Dermis microvascular lymphatic vessel endothelial cell (primary cell): ENCODE data around the gene ZNF683. TPM values are rescaled to one million over a fixed set of nuclear protein-coding genes. Genes with fewer than 3 reads are reported as not detected.
"Not testable (repeated sequence)": the region's sequence is repeated elsewhere in the genome, so short reads cannot be mapped to it uniquely, and the experiment has no call there.

Source experiments
- DNase-seq, 2 donors: peaks; one replicate each; pipeline versions ENCODE4 v3.0.0 to v3.0.0-alpha.2; 2010; ENCODE audit warnings: low read depth in 2 of 2
- total RNA-seq: library from RNA; depleted of rRNA; stranded (reverse); fragments of >200 nt; gene quantifications from 2 replicates; pipeline ENCODE4 v1.2.1, GENCODE V29; 2014

The ZNF683 gene
- total RNA-seq, 1 donor from 2014 or later: not detected

DNA sequence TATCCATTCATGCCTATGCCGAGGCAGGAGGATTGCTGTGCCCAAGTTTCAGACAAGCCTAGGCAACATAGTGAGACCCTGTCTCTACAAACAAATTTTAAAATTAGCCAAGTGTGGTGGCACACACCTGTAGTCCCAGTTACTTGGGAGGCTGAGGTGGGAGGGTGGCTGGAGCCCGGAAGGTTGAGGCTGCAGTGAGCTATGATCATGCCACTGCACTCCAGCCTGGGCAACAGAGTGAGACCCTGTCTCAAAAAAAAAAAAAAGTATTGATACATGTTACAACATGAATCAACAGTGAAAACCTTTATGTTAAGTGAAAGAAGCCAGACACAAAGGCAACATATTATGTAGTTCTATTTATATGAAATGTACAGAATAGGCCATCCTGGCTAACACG lies 12.5 kb upstream of the ZNF683 start:
- DNase-seq: not testable (repeated sequence)

DNA sequence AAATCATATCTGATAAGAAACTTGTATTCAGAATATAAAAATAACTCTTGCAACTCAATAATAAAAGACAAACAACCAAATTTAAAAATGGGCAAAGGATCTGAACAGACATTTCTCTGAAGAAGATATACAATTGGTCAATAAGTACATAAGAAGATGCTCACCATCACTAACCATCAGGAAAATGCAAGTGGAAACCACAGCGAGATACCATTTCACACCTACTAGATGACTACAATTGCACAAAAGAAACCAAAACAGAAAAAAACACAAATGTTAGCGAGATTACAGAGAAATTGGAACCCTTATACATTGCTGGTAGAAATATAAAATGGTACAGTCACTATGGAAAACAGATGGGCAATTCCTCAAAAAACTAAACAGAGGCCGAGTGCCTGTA lies 11.5 kb upstream of the ZNF683 start:
- DNase-seq: no peak

DNA sequence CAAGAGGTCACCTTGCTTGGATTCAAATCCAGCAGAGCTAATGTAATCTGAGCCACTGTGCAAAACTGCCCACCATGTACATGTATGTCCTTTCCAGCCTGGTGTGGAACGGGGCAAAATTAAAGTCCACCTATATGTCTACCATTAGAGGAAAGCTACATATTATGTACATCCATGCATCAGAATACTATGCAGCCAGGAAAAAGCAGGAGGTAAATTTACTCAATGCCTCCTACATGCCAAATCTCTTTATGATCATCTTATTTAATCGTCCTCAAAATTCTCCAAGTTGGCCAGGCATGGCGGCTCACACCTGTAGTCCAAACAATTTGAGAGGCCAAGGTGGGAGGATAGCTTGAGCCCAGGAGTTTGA lies 6.3 kb upstream of the ZNF683 start:
- no peak for DNase-seq

DNA sequence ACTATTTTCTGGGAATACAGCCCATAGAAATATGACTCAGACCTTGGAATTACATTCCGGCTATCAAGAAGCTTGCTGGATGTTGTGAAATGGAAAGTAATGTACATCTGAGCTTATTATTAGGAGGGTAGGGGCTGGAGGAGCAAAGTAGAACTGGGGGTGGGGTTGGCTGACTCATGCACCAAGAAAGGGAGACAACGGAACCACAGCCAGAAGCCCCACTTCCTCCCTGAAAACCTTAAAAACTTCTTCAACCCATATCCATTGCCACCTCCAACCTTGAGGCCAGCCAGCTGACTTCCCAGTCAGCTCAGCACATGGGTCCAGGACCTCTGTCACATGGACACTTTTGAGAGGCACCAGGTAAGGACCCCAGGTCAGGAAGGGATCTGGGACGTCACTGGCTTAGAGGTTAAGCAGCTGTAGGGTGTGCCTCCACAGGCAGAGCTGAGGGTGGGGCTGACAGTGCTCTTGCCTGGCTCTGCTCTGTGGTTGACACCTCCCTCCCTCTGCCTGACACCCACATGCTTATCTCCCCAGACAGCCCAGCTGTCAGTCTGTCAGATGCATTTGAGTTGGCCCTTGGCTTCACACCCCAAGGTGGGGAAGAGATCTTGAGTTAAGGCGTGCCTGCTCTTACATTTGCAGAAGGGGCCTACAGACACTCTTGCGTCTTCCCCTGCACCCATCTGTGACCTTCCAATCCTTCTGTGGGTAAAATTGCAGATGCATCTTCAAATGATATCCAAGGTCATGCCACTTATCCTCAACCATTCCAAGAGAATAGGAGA lies 5.7 kb upstream of the ZNF683 start:
- DNase-seq: peak in 1 of 2 donors; percentile 65

DNA sequence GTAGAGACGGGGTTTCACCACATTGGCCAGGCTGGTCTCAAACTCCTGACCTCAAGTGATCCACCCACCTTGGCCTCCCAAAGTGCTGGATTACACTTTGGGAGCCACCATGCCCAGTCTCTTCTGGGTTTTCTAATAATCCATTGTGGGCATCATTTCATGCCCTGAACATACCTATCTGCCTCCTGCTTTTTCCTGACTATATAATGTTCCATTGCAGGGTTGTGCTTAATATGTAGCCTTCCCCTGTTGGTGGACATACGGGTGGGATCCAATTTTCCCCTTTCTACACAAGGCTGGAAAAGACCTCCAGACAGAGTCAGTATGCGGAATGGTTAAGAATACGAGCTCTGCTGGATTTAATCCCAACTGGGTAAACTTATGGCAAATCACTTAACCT lies 3.5 kb upstream of the ZNF683 start:
- DNase-seq: no peak

DNA sequence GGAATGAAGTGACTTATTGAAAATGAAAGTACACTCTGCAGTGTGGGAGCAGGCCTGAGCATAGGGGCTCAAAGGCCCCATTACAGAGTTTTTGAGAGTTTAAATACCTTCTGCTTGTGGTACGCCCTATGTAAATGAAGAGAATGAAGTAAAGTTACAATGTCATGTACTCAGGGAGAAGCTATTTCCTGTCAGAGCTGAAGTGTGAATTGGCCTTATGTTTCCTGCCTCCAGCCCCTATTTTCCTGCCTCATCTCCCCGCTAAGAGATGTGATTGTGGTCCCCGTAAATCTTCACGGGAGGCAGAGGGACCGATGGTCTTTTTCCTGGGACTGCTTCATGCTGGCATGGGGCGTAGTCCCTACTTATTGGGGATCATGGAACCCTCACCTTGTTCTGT lies 2.5 kb upstream of the ZNF683 start:
- DNase-seq: peak in 1 of 2 donors; percentile 42

DNA sequence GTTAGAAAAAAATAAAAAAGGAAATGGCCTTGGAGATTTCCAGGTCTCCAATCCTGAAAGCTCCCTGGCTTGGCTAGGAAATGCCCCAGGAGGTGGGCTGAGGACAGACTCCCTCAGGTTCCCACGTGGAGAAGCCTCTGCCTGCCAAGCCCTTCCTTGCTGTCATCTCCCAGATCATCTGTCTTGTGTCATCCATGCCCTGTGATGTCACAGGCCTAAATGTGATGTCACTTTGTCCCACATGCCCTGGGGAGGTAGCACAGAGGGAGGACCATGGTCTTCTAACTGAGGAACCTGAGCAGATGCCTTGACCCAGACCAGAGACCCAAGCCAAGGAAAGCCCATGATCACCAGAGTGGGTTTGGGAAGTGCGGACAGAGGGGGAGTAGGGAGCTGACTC lies 1.8 kb upstream of the ZNF683 start:
- DNase-seq: not testable (repeated sequence)

DNA sequence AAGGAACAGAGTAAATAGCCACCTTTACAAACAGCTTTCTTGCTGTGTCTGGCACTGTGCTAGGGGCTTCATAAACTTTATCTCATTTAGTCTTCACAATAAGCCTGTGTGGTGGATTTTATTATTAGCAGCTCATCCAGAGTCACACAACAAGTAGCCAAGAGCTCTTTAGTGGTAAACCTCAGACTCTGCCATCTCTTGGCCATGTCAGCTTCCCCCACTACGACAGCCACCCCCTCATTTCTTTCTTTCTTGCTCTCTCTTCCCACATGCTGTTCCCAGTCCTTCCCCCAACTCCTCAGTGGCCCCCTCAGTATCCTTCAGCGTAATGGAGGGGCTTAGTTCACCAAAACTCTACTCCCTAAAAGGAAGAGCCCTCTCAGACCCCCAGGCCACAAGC lies 1.2 kb upstream of the ZNF683 start:
- no peak for DNase-seq

DNA sequence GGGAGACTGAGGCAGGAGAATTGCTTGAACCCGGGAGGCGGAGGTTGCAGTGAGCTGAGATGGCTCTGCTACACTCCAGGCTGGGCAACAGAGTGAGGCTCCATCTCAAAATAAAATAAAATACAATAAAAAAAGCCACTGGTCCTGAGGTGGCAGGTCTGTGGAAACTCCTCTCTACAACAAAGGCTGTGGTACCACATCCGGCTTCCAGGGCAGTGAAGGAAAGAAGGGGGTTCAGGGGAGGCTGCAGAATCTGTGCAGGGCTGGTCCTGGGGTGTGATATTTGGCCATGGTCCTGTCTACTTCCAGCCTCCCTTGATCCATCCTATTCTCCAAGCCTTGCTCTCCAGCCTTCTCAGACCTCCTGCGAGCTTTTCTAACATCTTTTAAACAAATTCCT lies 731 bp upstream of the ZNF683 start:
- DNase-seq: no peak

DNA sequence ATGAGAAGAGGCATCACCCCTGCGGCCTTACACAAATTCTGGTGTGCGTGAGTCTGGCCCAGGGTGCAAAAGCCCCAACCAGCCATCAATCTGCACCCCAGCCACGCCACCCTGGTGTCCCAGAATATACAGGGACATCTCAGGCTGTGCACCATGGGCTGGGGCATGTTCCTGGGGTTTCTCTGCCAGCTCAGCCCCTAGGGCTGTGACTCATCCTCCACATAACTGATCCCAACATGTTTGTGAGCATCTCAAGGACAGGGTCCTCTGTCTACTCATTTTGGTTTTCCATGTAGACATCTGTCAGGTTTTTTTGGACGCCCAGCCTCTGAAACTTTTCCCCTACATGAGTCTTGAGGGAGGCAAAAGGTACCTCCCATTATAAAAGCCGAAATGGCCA lies 511 bp downstream of the ZNF683 start:
- no peak for DNase-seq

DNA sequence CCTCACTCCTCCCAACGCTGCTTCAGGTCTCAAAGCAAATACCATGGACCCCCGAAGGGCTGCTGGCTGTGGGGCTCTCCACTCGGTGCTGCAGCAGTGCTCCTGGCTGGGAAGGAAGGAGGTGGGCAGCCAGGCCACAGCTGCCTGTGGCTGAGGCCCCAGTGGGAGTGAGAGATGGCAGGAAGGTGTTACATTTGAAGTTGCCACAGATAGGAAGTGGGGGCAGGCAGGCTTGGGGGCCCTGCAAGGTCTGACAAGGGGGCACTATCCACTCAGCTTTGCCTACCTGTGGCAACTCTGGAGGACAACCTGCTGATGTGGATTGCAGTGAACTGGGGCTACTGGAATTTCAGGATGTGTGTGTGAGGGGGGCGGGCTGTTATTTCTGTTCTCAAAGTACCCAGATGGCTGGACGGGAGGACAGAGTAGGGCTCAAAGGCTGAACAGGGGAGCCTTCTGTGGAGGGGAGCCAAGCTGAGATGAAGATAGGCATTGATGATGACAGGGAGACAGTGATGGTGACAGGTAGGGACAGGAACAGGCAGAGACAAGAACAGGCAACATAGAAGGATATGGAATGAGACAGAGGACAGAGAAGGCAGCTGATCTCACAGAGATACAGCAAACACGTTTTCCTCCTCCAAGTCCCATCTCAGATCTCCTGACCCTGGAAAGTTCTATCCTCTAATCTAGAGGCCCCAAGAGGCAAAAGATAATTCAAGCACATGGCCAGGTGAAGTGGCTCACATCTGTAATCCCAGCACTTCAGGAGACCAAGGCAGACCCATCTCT lies 1.8 kb downstream of the ZNF683 start:
- no peak for DNase-seq

DNA sequence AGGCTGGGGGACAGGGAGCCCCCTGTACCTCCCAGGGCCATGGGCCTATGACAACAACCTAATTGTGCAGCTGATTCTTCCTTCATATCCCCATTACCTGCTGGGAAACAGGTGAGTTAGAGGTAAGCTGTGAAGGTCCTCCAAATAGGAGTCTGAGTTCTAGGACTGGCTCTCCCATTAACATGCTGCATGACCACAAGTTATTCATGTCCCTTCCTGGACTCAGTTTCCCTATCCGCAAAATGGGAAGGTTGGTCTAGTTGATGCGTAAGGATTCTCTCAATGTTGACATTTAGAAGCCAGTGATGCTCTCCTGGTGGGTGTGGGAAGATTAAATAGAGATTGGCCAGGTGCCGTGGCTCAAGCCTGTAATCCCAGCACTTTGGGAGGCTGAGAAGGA lies 4.1 kb downstream of the ZNF683 start:
- no peak for DNase-seq

DNA sequence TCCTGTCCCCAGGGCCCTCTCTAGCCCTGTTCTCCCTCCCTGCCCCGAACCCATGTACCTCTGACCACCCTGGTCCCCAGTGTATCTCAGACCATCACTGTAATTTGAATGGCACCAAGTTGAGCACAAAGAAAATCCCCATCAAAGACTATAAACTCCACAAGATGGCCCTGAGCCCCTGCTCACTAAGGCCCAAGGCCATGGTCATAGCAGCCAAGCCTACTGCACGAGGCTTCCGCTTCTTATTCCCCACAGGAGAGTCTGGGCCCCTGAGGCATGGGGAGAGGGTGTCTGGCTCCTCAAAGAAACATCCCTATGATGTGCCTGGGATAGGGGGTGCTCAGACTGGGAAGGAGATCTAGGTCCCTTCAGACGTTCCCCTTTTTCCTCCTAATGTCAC lies 4.5 kb downstream of the ZNF683 start:
- no peak for DNase-seq

DNA sequence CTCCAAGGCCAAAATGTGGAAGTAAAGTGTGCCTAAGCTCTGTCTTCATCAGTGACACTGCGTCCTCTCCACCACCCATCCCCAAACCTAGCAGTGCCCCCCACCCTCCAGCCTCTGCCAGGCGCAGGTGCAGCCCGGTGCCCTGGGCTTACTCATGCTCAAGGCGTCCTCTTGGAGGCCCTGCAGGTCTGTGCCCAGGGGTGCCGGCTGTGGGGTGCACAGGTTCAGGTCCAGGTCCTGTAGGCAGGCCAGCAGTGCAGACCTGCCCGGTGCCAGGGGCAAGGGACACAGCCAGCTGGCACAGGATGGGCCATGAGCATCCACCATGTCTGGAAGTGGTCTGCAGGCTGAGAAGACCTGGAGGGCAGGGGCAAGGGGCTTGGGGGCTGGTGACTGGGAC lies 5.1 kb downstream of the ZNF683 start:
- DNase-seq: no peak

DNA sequence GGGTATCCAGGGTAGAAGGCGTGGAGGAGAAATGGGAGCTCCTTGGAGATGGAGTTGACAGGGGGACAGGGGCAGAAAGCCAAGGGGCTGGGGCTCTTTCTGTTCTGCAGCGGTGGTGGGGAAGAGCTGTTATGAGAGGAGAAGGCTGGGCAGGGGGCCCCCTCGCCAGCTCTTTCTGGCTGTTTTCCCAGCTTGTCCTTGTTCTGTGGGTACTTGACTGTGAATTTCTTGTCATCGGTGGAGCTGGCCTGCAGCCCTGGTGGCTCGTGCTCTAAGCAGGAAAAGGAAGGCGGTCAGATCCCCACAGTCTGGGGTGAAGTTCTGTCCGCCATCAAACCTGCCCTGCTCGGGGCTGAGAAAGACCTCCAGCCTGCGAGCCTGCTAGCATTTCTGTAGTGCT lies 7.6 kb downstream of the ZNF683 start:
- DNase-seq: no peak

DNA sequence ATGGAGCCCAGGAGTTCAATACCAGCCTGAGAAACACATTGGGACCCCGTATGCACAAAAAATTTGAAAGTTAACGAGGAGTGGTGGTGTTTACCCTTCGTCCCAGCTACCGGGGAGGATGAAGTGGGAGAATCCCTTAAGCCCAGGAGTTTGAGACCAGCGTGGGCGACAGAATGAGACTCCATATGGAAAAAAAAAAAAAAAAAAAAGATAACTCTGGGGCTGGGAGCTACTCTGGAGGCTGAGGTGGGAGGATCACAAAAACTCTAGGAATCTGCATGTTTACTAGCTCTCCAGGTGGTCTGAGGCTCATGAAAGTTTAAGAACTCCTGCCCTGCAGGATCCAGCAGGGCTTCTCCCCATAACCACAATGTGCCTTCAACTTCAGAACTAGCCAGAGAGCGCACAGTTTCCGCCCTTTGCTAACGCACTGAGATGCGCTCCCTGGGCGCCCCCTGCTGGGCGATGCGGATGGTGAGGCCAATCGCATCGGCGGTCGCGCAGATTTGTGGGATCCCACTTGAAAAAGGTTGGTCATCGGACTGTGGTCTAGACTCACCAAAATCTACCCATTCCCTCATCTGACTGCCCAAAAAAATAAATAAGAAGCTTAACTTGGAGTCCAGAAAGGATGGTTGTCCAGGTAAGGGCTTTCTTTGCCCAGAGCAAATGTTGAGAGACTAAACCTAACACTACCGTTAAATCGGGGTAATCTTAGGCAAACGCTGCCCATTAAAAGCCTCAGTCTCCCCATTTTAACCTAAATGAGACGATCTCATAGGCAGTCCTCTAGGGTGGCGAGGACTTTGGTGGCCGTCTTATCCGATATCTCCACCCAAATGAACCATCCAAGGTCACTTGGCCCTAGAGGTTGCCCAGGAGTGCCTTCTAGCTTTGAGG lies 8.8 kb downstream of the ZNF683 start:
- DNase-seq: peak; percentile 52 to 70

DNA sequence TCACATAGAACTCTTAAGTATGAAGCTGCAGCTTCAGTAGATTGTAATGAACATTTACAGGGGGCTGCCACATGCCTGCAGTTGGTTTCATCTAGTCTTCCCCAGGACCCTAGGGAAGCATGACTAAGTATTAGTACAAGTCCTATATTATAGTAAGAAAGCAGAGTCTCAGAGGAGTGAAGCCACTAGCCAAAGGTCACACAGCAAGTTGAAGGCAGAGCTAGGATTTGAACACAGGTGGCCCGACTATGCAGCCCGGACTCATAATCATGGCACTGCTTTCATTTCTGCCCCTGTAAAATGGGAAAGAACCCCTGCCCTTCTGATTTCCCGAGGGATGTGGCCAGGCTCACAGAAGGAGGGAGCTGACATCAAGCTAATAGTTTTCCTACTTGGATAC lies 10.2 kb downstream of the ZNF683 start:
- DNase-seq: no peak

DNA sequence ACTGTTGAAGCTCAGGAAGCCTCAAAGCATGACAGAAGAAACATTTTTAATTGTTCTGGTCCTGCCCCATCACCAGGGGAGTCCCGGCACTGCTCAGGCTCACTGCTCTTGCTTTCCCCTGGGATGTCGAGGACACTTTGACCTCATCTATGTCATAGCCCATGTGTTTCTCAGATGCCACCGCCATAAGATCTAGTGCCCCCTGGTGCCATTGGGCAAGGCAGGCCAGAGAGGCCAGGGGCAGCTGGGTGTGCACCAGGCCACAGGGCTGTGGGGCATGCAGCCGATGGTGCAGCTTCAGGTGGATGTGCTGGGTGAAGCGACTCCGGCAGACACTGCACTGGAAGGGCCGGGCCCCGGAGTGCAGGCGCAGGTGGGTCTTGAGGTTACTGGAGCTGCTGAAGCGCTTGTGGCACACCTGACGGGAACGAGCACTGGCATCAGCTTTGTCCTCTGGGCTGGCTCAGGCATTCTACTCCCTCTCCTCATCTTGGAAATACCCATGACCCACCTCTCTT lies 10.9 kb downstream of the ZNF683 start:
- no peak for DNase-seq

DNA sequence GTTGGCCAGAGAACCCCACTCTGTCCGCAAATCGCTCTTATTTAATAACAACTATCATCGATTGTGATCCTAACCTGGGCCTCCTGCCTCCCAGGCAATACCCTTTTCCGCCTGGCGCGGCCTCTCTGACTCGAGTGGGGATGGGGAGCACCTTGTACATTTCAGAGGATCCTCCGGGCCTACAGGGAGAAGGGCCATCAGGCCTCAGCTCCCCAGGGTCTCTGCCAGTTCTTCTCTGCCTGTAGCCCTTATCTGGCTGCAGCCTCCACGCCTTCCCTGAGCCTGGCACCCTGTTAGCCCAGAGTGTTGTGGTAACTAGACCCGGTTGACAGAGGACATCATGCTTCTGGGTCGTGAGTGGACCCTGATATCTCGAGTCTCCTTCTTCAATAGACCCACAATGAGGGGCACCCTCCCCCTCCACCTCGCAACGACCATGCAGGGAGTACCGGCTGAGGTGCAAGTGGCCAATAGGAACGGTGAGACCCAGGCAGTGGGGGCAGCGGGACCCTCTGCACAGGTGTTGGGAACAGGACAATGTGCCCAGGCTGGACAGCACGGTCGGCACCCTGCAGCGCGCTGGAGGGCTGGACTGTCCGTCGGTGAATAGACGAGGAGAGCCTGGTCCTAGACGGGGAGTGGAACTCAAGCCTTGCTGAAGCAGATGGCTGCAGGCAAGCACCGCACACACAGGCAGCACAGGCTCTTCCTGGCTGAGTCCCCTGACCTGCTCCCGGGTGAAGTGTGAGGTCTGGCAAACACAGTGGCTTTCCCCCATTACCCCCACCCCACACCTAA lies 11.5 kb downstream of the ZNF683 start:
- no peak for DNase-seq

DNA sequence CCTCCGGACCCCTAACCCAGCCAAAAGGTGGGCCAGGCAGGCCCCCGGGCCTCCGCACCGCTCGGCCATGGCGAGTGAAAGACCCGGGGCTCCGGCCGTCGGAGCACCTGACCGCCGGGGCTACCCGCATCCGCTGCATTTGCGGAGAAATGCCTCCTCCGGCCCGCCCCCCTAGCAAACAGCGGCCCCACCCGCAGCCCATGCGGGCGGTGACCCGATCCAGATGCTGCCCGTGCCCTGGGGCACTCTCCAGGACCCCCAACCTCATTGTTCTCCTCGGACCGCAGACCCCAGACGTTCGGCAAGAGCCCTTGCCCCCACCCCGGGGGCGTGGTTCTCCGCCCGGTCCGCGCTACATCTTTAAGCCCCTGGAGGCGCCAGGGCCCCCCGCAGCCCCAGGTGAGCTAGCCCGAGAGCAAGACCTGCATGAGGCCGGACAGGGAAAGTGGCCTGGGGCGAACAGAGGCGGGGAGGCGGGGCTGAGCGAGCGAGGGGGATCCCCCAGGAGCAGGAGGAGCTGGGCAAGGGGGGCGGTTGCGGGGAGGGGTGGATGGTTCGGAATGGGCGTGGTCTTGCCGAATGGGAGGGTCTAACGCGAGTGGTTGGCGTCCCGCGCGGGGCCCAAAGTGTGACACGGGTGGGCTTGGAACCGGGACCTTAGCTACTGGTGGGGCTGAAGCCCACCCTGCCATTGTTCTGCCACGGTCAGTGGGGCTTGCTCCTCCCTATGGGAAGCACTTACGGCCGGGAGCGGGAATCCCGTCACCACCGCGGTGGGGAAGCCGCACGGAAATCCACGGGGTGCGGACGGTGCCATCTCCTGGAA lies 12.4 kb downstream of the ZNF683 start:
- DNase-seq: no peak
